HG03175 (cell line): ENCODE measurements around the gene GADD45GIP1.
"Not testable (repeated sequence)": the region's sequence is repeated elsewhere in the genome, so short reads cannot be mapped to it uniquely, and the experiment has no call there.

Source experiments
- ATAC-seq: cut with Tn5 transposase; IDR thresholded peaks from one replicate; pipeline ENCODE4 v1.9.1; 2021; ENCODE audit warnings: mild to moderate bottlenecking, moderate library complexity; ENCODE audit not compliant: unreplicated experiment

GADD45GIP1 gene

DNA sequence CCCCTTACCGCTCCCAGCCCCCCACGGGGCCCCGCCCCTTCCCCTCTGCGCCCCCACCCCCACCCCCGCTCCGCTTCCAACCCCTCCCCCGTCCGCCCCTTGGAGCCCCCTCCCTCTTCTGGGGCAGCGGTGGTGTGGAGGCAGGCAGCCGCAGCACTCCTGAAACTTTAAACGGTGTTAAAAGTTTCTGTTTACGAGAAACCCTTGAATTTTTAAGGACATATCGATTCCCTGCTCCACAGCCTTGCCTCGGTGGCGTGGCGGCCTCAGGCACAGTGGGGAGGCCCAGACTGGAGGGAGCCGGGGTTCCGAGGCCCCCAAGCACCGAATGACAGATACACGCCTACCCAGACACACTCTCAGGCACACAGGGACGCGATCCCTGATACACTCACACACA, 33.4 kb upstream of the GADD45GIP1 start:
- no peak for ATAC-seq

DNA sequence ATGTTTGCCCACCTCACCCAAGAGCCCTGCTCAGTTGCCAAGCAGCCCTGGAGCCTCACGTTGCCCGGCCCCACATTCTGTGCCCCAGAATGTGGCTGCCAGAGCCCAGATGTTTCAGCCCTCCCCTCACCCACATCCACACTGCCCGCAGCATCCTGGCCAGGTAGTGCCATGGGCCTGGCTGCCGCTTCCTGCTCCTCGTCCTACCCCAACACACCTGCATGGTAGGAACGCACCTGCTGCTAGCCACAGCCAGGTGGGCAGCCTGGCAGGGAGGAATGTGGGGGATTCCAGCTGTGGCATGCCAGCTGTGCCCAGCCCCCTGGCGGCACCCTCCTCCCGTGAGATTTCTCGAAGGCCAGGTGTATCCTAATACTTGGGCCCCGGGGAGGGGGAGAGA, 30.8 kb upstream of the GADD45GIP1 start:
- ATAC-seq, result no peak

DNA sequence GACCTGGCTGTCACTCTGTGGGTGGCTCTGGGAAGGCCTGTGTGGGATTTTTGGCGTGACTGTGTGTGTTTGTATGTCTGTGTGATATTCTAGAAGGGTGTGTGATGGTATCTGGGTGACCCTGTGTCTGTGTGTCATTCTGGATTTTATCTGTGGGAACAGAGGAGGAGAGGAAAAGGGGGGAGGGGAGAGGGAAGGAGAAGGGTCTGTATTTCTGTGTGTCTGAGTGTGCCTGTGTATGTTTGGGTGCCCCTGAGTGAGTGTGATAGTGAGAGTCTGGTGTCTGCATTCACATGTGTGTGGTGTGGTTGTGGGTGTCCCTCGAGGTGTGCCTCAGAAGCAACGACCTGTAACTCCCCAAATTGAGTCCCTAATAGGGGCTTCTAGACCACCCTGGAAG, 30.2 kb upstream of the GADD45GIP1 start:
- no peak for ATAC-seq

DNA sequence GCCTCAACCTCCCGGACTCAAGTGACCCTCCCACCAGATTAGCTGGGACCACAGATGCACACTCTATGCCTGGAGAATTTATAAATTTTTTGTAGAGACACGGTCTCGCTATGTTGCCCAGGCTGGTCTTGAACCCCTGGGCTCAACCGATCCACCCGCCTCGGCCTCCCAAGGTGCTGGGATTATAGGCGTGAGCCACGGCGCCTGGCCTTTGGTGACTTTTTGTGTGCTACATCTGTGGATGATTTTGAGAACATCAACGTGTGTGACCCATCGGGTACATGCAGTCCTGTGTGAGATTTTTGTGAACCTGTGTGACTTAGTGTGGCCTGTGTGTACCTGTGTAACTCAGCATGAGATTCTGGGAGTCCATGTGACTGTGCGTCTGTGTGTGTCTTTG, 29.7 kb upstream of the GADD45GIP1 start:
- ATAC-seq, result no peak

DNA sequence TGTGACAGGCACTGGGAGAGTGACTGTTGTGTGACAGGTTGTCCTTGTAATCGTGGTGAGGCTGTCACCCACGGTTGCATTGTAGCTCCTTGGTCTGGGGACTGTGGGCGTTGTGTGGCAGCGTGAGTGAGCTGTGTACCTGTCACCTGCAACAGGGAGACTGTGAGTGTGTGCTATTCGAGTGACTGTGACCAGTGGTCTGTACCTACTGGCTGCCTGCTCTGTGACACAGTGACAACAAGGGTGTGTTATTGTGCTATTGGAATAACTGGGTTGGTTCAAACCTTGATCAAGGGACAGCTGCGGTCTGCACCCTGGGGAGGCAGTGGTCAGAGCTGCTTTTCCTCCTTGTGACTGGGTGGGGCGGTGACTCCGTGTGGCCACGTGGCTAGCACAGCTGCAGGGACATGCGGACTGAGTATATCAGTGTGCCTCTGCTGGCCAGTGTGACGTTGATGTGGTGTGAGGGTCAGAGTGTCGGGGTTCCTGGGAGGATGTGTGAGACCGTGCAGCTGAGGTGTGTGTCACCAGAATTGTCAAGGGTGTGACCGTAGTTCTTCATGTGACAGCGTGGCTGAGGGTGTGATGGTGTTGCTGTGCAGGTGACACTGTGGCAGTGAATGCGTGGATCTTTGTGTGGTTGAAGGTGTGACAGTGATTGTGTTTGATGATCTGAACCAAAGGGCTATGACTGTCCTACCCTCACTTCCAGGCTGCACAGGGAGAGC, 28.2 kb upstream of the GADD45GIP1 start:
- ATAC-seq, result peak; percentile 57

DNA sequence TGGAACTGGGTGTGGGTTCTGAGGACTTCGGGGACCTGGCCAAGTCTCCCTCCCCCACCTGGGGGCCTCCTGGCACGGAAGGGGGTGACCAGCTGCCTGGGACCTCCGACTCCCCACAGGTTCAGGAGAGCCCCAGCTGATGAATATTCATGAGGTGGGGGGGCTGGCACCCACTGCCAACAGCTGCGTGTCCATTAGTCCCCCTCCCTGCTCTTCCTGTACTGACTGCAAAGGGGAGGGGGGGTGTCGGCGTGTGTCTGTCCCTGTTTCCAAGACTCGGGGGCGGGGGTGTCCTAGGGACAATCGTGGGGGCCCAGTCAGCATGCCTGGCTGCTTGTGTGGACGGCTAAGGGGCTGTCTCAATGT, 27.6 kb upstream of the GADD45GIP1 start:
- no peak for ATAC-seq

DNA sequence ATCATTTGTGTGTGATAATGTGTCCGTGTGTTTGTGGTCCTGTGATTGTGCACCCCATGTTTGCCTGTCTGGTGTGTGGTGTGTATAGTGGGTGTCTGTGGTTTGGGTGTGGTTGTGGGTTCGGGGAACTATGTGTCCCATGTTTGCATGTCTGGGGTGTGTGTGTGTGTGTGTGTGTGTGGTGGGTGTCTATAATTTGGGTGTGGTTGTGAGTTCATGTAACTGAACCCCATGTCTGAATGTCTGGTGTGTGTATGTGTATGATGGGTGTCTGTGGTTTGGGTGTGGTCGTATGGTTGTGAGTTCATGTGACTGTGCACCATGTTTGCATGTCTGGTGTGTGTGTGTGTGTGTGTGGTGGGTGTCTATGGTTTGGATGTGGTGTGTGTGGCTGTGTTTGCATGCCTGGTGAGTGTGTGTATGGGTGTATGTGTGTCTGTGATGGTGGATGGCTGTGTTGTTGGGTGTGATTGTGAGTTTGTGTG, 27.2 kb upstream of the GADD45GIP1 start:
- no peak for ATAC-seq

DNA sequence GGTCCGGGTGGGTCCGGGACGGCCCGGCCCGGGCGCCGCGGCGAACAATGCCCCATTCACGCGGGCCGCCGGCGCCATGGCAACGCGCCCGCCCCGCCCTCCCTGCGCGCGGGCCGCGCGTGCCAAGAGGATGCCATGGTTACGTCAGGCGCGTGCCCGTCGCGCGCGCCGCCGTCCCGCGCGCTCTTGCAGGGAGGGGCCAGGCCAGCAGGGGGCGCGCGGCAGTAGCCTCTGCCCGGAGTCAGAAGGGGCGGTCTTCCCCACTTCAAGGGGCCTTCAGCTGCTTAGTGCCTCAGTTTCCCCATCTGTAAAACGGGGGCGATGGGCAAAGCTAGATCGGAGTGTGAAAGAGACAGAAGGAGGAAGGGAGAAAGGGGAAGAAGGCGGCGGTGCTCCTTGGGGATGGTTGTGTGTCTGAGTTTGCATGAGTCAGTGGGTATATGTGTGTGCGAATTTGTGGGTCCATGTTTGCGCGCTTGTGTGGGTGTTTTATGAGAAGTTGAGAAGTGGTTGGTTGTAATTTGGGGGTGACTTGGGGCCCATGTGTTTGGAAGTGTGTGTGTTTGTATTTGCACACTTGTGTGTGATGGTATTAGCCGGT, 26.6 kb upstream of the GADD45GIP1 start:
- ATAC-seq, result no peak

DNA sequence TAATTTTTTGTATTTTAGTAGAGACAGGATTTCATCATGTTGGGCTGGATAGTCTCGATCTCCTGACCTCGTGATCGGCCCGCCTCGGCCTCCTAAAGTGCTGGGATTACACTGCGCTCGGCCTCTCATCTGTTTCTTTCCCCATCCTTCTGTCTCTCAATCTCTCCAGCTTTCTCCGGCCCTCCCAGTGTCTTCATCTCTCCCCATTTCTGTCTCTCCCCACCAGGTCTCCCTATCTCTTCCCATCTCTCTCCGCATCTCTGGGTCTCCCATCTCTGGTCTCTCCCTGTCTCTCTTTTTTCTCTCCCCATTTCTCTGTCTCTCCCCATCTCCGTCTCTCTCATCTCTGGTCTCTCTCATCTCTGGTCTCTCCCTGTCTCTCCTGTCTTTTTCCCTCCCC, 26.1 kb upstream of the GADD45GIP1 start:
- ATAC-seq, result no peak

DNA sequence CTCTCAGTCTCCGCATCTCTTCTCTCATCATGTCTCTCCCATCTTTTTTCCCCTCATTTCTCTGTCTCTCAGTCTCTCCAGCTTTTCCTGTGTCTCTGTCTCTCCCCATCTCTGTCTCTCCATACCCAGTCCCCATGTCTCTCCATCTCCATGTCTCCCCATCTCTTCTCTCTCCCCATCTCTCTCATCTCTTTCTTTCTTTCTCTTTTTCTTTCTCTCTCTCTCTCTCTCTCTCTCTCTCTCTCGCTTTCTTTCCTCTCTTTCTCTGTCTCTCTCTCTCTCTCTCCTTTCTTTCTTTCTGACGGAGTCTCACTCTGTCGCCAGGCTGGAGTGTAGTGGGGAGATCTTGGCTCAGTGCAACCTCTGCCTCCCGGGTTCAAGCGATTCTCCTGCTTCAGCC, 25.6 kb upstream of the GADD45GIP1 start:
- no peak for ATAC-seq

DNA sequence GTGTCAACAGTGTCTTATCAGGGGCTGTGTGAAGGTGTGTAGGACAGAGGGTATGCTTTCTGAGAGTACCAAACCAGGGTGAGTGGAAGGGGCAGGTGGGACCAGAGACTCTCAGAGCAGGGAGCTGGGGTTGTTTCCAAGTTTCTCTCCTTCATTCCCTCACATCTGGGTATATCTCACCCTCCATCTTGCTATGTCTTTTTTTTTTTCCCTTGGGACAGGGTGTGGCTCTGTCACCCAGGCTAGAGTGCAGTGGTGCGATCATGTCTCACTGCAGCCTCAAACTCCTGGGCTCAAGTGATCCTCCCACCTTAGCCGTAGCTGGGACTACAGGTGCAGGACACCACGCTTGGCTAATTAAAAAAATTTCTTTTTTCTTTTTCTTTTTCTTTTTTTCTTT, 23.0 kb upstream of the GADD45GIP1 start:
- no peak for ATAC-seq

DNA sequence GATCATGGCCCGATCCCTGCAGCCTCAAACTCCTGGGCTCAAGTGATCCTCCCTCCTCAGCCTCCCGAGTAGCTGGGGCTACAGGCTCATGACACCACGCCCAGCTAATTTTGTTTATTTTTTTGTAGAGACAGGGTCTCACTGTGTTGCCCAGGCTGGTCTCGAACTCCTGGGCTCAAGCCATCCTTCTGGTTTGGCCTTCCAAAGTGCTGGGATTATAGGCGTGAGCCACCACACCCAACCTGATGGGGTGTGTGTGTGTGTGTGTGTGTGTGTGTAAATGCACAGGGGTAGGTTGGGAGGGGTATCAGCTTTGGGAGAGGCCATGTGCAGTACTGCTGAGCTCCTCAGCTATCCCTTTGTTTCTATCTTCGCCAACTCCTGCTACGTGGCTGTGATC, 19.1 kb upstream of the GADD45GIP1 start:
- ATAC-seq, result not testable (repeated sequence)

DNA sequence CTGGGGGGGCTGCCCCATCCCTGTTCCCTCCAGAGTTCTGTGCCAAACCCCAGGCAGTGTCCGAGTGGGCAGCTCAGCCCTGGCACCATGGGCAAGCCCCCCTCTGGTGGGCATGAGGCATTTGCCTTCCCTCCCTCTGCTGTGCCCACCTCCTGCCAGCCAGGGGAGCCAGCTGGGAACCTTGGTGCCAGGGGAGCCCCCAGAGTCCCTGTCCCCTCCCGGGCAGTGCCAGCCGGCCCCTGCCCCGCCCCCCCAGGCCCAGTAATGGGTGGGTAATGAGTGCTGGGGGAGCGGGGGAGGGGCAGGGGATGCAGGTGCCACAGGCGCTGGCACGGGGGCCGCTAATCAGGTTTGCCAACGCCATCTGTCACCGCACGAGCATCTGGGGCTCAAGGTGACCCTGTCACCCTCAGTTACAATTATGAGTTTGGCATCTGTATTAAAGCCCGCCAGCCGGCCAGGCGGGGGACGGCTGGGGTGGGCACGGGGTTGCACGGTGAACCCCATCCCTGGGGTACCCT, 18.3 kb upstream of the GADD45GIP1 start:
- no peak for ATAC-seq

DNA sequence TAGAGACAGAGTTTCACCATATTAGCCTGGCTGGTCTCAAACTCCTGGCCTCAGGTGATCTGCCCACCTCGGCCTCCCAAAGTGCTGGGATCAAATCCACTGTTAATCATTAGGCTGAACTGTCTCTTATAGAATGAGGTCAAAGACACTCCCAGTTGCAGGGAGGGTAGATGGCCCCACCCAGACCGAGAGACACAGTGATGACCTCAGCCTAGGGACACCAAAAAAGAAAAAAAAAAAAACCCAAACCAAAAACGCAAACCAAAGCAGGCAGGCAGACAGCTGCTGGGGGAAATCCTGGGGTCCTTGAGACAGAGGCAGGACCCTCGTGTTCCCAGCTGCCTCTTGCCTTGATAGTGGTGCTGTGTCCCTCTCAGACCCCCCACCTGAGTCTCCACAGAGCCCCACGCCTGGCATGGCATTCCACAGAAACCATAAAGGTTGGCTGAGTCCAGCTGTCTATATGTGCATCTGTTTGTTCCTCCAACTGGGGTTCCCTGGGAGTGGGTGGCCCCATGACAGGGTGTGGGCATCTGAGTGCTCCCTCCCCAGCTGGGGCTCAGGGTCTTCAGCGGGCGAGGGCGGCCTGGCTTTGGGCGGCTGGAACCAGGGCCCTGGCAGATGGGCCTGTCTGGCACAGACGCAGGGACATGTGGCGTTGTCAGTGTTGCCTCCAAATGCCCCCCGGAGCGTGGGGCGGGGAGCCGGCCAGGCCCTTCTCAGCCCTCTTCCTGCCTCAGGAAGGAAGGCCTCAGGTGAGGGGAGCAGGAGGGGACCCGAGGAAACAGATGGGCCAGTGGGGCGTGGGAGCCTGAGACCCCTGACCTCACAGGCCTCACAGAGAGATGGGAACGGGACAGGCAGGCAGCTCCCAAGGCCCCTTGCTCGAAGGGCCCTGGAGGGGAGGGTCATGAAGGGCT, 17.5 kb upstream of the GADD45GIP1 start:
- no peak for ATAC-seq

DNA sequence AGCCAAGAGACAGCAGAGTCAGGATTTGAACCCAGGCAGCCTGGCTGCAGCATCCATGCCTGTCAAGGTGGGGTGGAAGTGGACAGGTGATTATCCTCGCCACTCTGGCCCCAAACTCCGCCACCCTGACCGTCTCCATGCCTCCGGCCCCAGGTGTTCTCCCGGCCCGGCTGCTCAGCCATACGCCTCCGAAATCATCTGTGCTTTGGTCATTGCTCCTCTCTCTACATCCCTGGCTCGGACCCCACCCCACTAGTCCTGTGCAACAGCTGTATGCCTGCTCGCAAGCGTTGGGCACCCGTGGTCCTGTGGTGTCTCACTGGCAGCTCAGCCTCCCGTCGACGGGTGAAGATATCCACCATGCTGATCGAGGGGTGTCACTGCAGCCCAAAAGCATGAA, 16.2 kb upstream of the GADD45GIP1 start:
- no peak for ATAC-seq

DNA sequence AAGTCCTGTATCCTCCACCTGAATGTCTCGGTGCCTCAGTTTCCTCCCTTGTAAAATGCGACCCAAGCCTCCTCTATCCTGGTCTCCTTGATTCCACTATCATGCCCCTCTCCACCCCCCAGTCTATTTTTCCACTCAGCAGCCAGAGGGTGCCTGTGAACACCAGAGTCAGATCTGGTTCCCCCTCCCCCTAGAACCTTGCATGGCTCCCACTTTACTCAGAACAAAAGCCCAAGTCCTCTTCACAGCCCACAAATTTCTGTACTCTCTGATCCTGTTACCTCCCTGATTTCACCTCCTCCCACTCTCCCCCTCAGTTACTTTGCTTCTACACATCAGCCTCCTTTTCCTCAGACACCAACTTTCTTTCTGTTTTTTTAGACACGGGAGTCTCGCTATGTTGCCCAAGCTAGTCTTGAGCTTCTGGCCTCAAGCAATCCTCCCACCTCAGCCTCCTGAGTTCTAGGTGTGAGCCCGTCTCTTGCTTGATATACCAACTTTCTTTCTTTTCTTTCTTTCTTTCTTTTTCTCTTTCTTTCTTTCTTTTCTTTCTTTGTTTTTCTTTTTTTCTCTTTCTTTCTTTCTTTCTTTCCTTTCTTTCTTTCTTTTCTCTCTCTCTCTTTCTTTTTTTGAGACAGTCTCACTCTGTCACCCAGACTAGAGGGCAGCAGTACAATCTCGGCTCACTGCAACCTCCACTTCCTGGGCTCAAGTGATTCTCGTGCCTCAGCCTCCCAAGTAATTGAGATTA, 13.2 kb upstream of the GADD45GIP1 start:
- ATAC-seq, result no peak

DNA sequence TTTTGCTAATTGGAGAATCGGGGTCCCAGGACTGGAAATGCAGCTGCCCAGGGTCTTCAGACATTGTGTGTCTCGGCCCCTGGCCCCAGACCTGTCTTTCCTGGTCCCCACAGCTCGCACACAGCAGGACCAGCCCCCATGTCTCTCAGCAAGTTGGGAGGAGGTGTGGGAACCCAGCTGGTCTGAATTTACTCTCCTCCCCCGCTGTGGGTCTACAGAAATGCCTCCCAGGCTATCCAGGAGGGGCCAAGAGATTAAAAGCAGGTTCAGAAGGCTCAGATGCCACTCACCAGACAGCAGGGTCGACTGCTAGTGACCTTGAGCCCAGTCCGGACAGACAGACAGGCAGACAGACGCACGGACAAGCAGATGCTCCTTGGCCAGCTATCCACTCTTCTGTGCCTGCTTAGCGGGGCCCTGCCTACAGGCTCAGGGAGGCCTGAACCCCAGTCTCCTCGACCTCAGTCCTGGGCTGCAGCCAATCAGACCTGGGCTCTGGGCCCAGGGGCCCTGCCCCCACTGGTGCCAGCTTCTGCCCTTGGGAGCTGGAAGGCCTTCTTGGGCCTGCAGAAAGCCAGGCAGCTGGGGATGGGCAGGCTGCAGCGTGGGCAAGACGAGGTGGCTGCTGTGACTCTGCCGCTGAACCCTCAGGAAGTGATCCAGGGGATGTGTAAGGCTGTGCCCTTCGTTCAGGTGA, 12.4 kb upstream of the GADD45GIP1 start, which contains the start of gene DAND5:
DAND5 (plus strand) TSS at position 285 of the 697 bp plus-strand sequence; CDS start at position 370, 85 bp downstream.
- no peak for ATAC-seq

DNA sequence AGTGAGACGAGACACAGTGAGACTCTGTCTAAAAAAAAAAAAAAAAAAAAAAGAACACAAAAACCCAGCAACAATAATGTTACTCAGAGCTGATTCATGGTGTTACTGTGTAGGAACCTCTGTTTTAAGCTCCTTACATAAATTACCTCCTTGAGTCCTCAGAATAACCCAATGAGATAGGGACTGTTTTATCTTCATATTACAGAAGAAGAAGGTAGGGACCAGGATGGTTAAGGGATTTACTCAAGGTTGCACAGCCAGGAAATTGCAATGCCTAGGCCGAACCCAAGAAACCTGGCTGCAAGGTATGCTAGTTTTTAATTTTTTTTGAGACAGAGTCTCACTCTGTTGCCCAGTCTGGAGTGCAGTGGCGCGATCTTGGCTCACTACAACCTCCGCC, 10.9 kb upstream of the GADD45GIP1 start:
- ATAC-seq, result no peak

DNA sequence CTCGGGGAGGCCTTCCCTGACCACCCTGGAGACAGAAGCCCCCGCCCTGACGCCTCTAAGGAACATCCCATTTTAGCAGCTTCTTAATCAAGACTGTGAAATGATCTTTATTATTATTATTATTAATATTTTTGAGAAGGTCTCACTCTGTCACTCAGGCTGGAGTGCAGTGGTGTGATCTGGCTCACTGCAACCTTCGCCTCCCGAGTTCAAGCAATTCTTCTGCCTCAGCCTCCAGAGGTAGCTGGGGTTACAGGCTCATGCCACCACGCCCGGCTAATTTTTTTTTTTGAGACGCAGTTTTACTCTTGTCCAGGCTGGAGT, 8.8 kb upstream of the GADD45GIP1 start:
- ATAC-seq, result no peak
